G401 (cell line): ENCODE data around the gene JMJD8. TPM values are rescaled to one million over a fixed set of nuclear protein-coding genes. Genes with fewer than 3 reads are reported as not detected.

Source experiments
- DNase-seq: peaks from one replicate; pipeline ENCODE4 v3.0.0-alpha.2; 2015; ENCODE audit warnings: low spot score
- in situ Hi-C: cut with HindIII; loops from 2 replicates; pipeline ENCODE4 v1.10.0; 2016; ENCODE audit warnings: low sequenced_read_pairs, mixed read lengths
- total RNA-seq: library from RNA; depleted of rRNA; stranded (reverse); fragments of >200 nt; shearing (Covaris generic); gene quantifications from 2 replicates; pipeline ENCODE4 v1.2.3, GENCODE V29; 2014; rRNA removed

Gene JMJD8, protein sequence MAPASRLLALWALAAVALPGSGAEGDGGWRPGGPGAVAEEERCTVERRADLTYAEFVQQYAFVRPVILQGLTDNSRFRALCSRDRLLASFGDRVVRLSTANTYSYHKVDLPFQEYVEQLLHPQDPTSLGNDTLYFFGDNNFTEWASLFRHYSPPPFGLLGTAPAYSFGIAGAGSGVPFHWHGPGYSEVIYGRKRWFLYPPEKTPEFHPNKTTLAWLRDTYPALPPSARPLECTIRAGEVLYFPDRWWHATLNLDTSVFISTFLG
- 3.8 and 4.0 TPM in 2 replicates for total RNA-seq

DNA sequence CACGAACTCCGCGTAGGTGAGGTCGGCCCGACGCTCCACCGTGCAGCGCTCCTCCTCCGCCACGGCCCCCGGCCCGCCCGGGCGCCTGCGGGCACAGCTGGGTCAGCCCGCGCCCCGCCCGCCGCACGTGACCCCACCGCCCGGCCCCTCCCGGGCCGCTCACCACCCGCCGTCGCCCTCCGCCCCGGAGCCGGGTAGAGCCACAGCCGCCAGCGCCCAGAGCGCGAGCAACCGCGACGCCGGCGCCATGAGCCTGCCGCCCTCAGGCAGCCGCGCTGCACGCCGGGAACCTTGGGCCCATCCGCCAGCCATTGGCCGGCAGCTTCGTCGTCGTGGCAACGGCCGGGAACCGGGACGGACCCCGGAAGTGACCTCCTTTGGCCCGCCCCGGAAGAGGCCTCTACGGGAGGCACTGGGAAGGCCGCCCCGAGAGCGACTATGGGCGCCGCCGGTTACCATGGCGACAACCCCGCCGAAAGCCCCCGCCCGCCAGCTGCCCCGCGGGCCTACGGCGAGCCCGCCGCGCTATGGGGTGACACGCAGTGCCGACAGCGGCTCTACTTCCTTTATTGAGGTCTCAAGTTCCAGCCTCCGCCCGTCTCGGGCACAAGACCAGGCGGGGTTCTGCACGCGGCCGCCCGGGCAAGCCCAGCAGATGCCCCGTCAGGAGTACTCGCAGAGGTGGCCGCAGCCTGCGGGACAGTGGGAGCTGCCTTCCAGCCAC, at the start of gene JMJD8:
Gene JMJD8 (minus strand): TSS at position 264 of the 724 bp plus-strand sequence. CDS start 15 bp downstream, at position 249.
- in situ Hi-C loops: no loop called here
- DNase-seq: peak; percentile 91

DNA sequence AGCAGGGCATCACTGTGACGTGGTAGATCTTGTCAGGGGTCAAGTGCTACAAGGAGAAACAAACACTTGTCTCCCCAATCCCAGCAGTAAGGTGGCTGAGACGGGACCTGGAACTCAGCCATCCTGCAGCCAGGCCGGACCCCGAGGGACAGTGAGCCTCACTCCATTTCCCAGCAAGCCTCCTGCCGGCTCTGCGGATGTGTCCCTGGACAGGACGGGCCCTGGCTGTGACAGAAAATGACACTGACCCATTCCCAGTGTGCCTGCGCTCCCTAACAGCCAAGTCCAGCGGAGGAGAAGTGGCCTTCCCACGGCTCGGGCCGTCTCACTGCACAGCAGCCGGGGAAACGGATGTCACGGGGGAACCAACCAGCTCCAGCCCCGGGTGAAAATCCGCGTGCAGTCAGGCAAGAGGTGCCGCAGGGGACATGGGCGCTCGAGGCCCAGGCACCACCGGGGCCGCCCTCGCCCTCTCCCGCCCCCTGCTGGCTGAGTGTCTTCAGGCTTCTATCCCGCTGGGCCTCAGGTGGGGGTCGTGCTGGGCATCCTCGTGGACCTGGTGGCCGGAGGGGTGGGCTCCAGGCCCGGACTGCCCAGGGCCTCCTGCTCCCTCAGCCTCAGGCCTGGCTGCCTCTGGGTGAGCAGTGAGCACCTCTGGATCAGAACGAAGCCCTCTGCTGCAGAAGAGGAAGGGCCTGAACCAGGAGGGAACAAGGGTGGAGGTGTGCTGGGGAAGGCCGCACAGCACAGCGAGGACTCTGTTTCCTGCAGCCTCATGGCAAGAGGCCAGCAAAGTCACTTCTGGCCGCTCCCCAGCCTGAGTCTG, 49.5 kb upstream of the JMJD8 start:
- in situ Hi-C loops: no loop called here
- no peak for DNase-seq

DNA sequence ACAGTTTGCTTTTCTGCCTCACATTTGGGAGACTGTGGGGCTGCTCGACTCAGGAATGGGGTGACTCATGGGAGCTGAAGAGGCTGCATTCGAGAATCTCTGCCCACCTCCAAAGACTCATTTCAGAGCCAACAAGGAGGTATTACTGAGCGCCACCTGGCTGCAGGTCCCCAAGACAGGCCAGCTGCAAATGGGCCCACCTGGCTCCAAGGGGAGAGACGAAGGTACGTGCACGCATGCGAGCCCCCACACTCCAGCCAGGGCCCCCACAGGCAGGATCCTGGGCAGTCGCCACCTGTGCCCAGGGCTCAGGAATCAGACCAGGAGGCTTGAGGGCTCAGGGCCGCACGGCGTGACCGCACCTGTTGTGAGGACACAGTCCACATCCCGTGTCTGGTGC, 48.8 kb upstream of the JMJD8 start:
- no peak for DNase-seq
- in situ Hi-C loops: no loop called here

DNA sequence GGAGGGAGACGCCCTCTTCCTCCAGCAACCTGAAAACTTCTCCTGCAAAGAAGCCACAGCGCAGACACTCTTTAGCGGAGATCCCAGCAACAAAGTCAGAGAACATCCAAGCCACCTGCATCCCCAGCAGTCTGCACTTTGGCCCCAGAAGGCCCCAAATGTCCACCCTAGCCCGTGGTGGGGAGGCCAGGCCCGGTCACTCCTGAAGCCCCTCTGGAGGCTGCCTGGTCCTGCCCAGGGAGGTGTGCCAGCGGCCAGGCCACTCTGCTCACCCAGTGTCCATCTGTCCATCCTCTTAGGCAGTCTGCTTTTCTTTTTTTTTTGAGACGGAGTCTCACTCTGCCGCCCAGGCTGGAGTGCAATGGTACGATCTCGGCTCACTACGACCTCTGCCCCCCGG, 48.2 kb upstream of the JMJD8 start:
- no peak for DNase-seq

DNA sequence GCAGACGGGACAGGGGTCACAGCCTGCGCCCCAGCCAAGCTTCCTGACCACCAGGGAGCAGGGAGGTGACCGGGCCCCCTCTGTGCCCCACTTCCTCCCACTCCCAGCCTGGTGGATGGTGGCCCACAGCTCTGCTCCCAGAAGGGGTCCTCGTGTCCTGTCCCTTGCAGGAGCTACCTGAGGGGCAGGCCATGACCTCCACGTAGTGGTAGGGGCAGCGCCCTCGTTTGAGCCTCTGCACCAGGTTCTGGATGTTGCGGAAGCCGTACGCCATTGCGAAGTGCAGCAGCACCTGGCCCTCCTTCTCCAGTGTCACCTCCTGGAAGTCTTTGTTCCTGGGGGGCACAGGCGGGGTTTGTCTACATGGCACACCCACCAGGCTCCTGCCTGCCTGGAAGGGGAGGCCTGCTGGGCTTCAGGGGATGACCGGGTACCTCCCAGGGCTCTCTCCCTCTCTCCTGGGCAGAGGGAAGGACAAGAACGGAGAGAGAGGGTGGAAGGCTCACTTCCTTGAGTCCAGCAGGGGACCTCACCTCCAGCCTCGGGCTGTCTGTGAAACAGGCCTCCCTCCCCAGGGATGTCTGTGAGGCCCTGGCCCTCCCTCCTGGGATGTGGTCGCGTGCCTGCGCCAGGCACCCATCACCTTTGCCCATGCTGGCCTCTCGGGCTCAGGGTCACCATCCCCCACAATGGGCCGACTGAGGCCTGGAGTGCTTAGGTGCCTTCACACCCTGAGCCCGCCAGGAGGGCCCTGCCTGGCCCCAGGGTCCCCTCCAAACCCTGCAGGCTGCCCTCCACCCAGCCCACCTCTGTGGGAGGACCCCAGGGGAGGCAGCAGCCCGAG, 46.8 kb upstream of the JMJD8 start:
- in situ Hi-C loops: no loop called here
- DNase-seq: no peak

More for the DNA sequence above, 48.2 kb upstream of the JMJD8 start:
- in situ Hi-C loops: no loop called here

- in situ Hi-C loops: no loop called here
- no peak for DNase-seq
Measured at GRCh38 chr16:729768-730665, 45.9 kb upstream of the JMJD8 start.

DNA sequence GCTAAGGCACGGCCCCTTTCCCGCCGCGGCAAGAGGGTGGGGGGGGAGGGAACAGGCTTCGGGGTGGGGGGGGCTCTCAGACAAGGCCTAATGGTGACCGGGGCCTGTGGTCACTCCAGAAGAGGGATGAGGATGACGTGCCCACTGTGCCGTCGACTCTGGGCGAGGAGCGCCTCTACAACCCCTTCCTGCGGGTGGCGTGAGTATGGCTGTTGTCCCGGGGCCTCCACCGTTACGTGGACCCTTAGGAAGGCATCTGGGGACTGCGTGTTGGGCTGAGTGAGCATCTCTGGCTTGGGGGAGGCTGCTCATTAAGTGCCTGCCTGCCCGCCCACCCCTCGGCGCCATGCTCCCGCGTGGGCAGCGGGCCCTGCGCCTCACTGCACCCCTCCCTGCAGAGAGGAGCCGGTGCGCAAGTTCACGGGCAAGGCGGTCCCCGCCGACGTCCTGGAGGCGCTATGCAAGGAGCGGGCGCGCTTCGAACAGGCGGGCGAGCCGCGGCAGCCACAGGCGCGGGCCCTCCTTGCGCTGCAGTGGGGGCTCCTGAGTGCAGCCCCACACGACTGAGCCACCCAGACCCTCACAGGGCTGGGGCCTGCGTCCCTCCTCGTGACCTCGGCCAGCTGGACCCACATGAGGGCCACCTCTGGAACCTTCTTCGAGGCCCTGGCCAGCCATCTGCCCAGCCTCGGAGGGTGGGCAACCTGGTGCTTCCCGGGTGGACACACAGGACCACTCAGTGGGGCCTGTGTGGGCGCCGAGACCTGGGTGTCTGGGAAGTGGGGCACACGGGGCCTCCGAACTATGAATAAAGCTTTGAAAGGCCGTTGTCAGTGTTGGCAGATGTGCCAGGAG, 45.0 kb upstream of the JMJD8 start:
- in situ Hi-C loops: no loop called here
- DNase-seq: no peak

GRCh38 chr16:728131-728889, 44.2 kb upstream of the JMJD8 start:
- in situ Hi-C loops: no loop called here
- DNase-seq: peak; percentile 81

DNA sequence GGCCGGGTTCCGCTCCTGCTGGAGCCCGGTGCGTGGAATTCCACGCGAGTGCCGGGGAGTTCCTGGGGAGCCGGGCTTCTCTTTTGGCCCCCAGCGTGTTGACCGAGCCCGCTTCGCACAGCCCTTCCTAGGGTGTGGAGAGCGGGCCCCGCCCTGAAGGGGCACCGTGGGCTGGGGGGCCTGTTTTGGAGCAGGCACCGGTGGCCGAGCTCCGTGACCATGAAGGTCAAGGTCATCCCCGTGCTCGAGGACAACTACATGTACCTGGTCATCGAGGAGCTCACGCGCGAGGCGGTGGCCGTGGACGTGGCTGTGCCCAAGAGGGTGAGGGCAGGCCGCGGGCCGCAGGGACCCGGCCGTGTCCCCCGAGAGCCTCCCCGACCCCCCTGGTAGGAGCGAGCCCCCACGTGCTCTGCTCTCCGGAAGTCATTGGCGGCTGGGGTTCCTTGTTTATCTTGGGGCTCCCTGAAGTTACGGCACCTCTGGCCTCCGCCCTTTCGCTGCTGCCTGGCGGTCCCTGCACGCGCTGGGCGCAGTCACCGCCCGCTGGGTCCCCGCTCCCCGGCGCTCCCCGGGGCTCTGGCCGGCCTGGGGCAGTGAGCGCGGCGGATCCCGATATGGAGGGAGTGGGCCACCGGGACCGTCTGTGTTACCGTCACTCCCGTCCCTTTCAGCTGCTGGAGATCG, 43.3 kb upstream of the JMJD8 start:
- in situ Hi-C loops: no loop called here
- no peak for DNase-seq

DNA sequence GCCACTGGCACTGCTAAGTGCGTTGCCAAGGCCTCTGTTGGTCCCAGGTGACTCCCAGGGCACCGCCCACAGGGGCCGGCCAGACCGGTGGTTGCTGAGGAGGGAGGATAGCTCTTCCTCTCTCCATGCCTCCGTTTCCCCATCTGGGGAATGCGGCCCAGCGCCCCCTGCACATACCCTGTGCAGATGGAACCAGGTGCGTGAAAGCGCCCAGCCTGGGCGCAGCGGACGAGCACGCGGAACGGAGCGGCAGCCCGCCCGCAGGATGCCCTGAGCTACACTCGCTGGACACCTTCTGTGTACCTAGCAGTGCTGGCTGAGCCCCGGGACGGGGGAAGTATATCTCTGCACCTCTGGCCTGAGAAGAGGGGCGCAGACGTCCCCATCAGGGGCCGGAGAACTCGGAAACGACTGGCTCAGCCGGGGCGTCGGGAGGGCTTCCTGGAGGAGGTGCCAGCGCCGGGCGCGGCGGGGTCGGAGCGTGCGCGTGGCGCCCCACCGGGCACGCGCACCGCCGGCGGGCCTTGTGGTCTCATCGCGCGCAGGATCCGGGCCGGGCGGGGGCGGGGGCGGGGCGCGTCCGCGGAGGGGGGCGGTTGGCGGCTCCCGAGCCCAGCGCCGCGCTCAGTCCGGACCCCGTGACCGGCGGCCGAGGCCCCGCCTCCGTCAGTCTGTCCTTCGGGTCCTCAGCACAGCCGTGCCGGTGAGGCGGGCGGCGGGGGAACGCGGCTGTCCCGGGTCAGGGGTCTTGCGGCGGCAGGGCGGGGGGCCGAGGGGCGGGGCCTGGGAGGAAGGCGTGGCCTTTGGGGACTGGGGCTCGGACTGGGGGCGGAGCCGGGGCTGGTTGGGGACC, 42.5 kb upstream of the JMJD8 start, which contains the start of the genes CCDC78 and HAGHL:
Gene CCDC78 (minus strand): TSS at position 6 of the 853 bp plus-strand sequence. CDS start 76 bp downstream, outside the sequence.
Gene HAGHL (plus strand): TSS at position 669 of the 853 bp plus-strand sequence. CDS start 404 bp downstream, outside the sequence.
- peak; percentile 45 for DNase-seq

GRCh38 chr16:726188-726437, 42.0 kb upstream of the JMJD8 start:
- no peak for DNase-seq
- in situ Hi-C loops: no loop called here

More for the DNA sequence above, 42.5 kb upstream of the JMJD8 start, which contains the start of the genes CCDC78 and HAGHL:
- in situ Hi-C loops: no loop called here

- DNase-seq: no peak
- in situ Hi-C loops: no loop called here
Measured at GRCh38 chr16:725463-726187, 41.5 kb upstream of the JMJD8 start.

GRCh38 chr16:725041-725376, 40.9 kb upstream of the JMJD8 start:
- in situ Hi-C loops: no loop called here
- no peak for DNase-seq

DNA sequence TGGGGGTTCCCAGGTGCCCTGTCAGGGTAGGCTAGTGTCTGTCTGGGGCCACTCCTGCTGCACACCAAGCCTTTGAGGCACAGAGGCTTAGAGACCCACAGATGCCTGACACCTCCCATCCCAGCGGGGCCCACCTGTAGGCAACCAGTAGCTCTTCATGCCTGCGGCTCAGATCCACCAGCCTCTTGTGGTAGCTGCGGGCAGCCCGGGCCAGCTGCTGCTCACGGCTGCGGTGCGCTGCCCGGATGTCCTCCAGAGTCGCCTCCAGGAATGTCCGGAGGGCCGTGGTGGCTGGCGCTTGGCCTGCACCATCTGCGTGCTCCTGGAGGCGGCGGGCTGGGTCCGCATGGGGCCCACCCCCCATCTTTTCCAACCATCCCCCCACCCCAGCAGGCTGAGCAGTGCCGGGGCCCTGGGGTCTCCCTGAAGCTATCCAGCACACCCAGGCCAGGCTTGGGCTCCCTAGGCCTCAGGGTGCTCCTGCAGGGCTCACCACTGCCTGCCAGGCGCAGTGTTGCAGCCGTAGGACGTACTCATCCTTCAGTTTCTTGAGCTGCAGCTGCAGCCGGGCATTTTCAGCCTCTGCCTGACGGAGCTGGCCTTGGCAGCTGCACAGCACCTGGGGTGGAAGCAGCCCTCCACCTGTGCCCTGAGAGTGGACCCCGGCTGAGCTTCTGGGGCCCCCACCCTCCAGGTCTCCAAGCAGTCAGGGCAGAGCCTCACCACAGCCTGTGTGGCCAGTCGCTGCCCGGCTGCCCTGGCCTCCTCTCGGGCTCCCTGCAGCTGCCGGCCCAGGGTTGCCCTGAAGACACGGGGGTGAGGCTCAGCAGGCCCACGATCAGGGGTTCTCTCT, 40.3 kb upstream of the JMJD8 start:
- peak; percentile 29 for DNase-seq
- in situ Hi-C loops: loop anchor here (25.0 kb wide), 1 partner anchor 138 kb away; no protein-coding TSS in a partner anchor
